ENCODE measurements around the gene OPTC.

The OPTC gene

DNA sequence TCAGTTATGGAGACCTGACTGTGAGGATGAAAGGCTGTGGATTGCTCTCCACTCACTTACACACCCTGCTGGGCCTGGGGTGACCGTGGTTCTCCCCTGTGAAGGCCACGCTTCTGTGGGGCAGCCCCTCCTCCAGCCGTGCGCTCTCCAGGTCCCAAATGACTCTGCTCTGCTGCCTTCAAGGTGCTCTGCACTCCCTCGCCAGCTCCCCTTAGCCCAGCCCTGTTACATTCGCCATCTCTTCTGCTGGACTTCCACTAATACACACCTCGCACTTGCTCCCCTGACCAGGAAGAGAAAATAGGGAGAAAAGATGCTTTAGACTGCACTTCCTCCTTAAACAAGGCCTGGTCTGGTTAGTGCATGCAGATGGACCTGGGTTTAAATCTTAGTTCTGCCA lies 24.6 kb downstream of the OPTC start:
- no peak for DNase-seq

DNA sequence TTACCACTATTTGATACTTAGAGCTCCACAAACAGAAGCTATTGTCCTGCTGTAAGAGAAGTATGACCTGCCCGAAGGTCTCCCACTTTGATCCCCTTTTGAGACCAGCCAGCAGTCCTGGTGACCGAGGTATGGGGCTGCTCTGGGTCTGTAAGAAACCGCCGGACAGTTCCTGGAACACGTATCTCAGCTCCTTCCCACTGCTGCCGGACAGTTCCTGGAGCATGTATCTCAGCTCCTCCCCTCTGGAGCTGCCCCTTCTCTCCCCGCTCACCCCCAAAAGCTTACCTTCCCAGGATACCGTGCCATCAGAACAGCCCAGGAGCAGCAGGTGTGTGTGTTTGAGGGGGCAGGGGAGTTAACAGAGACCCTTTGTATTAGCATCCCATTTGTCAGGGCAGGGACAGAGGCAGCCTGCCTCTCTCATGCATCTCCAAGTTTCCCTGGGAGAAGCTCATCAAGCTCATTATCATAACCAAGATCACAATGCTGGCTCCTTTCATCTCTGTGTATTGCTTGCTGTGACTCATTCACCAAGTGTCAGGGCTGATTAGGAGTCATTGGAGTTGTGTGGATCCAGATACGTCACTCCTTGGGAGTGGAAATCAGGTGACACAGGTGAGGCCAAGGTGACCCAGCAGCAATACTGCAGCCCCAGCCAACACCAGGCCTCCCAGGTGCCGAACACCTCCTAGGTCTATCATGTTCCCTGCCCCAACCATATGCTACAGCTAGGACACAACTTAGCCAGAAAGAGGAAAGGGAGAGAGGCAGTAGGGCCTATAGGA lies 25.3 kb downstream of the OPTC start:
- no peak for DNase-seq

DNA sequence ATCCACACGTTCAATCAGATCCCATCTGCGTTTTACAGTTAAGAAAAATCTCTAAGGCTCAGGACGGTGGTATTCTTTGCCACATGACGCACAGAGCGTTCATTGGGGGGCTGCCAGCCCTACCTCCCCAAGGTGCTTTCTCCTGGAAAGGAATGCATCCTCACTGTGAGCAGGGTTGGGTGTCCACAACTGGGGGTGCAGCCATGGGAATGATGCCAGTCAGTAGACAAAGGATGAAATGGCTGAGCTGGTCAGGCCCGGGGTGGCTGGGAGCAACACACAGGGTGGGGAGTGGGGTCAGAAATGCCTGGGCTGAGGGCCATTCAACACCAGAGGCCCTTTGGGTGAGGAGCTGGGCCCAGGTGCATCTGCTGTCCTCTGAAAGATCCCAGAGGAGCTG lies 25.9 kb downstream of the OPTC start:
- no peak for DNase-seq

DNA sequence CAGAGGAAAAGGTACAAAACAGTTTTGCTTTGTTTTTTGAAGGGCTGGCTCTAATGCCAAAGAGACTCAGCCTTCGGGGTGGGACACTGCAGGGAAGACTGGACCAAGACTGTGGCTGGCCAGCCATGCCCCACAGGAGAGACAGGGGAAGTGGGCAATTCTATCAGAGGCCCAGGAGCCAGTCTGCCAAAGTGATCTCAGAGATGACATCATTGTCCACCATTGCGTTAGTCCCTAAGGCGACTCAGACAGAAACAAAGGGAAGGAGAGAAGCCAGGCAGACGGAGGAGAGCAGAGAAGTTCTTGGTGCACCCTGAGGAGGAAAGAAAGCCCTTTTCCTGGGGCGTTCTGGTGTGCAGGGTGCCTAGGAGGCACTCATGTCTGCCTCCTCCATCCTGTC lies 26.4 kb downstream of the OPTC start:
- peak; percentile 72 for DNase-seq

DNA sequence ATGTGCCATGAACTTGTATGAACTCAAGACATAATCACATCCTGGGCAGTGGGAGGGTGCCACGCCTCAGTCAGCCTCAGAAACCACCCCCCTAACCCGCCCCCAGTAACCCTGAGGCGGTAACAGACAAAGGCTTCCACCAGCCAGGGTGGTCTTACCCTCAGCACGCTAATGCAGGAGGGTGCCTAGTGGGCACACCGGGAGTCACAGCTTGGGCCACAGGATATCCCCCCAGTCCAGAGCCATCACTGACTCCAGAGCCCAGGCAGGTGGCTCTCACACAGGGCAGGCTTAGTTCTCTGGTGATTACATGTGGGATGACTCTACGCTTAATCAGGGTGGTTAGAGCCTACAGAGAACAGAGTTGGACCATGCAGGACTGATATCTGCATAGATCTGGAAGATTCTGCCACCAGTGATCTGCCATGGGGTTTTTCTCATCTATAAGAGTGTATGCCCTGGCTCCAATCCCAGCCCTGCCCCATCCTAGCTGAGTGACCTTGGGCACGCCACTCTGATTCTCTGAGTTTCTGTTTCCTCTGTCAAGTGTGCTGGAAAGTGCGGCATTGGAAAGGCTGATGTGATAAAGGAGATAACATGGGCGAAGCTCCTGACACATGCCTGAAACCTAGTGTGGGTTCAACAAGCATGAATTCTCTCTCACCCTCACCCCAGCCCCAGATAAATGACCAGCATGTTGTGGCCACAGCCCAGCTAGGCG lies 27.3 kb downstream of the OPTC start:
- no peak for DNase-seq

DNA sequence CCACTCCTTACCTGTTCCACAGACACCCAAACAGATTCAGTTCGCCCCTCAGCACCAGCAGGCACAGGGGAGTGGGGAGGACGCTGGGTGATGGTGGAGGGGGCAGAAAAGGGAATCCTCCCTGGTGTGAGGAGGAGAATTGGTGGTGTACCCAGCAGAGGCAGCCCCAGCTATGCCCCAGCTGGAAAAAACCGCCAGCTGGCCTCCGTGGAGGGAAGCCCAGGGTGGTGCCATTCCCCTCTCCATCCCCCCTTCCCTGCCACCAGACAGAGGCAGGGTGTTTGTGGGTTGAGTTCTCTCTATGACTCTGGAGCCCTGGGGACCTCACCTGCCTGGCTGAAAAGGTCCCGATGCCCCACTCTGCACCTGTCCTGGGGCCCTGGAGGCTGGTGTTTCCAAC lies 27.9 kb downstream of the OPTC start:
- DNase-seq = no peak

DNA sequence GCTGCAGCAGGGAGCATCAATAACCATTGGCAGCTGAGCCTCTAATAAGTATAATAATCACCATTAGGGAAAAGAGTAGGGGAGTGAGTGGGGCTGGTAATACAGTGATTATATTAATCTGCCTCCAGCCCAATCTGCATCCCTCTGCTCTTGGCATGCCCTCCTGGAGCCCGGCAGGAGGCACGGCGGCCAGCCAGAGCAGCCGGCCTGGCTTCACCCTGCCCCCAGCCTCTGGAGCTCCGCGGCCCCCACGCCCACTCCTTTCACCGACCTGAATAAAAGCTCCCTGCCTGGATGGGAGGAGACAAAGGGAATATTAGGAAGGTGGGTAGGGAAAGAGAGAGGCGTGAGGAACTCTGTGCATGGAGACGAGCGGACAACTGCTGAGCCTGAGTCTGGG lies 28.3 kb downstream of the OPTC start:
- no peak for DNase-seq

DNA sequence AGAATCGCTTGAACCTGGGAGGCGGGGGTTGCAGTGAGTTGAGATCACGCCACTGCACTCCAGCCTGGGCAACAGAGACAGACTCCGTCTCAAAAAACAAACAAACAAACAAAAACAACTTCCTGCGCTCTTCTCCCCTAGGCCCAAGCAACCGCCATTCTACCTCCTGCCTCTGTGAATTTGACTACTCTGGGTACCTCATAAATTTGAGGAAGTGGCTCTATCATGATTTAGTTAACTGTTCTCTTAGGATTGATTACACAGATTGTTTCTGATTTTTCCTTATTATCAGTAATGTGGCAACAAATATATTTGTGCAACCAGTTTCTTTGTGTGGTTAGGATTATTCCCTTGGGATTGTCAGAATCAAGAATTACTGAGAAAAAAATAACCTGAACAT lies 29.7 kb downstream of the OPTC start:
- DNase-seq = no peak

DNA sequence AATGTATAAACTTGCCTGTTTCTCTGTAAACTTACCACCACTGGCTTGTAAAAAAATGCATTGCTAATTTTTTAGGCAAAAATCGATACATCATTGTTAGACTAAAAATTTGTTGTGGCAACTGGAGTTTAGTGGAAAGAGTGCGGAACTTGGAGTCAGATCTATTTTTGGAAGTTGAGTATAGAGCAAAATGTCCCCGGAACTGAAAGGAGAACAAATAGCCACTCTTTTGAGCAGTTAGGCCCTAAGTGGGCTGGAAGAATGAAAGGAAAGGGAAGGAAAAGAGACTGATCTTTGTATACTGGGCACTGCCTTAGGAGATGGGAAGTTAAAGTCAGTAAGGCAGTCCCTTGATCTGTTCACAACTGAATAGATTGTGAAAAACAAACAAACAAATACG lies 30.2 kb downstream of the OPTC start:
- no peak for DNase-seq

DNA sequence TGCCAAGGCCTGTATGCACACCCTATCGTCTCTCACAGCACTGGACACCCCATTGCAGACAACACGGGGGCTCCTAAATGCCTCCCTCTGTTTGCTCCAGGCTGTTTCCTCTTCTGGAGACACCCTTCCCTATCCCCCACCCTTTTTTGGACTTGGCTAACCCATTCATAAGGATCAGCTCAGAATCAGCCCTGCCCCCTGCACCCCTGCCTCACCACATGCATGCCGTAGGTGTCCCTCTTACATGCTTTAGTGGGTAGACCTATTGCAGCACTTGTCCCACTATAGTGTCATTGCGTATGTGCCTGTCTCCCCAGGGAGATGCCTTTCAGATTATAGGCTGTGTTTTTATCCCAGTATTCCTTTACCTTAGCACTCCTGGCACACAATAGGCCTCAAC lies 30.9 kb downstream of the OPTC start:
- no peak for DNase-seq

DNA sequence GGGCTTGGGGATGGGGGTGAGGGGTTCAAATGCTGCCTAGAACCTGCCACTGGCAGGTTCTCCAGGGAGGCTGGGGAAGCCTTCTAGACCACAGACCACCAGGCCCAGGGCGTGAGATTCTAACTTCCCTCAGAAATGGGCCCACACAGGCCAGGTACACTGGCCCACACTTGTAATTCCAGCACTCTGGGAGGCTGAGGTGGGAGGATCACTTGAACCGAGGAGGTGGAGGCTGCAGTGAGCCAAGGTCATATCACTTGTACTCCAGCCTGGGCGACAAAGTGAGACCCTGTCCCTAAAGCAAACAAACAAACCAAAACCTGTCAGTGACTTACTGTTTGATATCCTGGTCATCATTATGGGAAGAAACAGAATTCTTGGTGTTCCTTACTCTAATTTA lies 31.7 kb downstream of the OPTC start:
- no peak for DNase-seq

DNA sequence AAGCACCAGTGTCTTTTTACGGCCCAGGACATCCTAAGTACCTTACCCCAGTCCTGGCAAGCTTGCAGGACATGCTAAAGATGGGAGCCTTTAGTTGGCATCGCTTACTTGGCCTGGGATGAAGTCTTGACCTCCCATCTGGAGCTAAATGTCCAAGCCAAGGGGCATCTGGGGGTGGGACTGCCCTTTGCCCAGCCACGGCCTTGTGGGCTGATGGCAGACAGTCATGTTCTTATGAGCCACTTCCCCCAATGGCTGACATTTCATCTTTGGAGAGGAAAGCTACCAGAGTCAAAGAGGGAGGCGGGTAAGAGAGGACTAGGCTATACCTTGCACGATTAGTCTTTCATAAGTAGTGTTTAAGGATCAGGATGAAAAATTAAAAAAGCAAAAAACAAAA lies 32.2 kb downstream of the OPTC start:
- no peak for DNase-seq

DNA sequence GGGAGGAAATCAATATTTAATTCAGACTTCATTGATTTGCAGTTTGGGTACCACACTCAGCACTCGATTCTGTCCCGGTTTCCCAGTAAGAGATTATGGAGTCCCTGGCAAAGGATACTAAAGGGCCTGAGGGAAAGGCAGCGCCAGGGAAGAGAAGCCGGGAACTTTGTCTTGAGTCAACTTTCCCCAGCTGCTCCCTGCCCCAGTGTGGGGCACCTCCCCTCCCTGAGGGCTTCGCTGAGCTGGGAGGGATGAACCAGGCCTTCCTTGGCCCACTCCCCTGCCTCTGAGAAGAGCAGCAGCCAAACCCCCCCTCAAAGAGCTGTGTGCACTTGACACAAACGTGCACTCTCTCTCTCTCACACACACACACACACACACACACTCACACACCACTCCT lies 32.6 kb downstream of the OPTC start:
- peak; percentile 50 for DNase-seq

DNA sequence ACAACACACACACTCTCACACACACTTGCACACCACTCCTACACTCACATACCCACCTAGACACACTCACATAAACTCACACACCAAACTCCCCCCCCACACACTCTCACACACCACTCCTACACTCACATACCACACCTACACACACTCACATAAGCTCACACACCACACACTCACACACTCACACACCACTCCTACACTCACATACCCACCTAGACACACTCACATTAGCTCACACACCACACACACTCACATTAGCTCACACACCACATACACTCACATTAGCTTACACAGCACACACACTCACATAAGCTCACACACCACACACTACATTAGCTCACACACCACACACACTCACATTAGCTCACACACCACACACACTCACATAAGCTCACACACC lies 33.1 kb downstream of the OPTC start:
- DNase-seq = no peak

DNA sequence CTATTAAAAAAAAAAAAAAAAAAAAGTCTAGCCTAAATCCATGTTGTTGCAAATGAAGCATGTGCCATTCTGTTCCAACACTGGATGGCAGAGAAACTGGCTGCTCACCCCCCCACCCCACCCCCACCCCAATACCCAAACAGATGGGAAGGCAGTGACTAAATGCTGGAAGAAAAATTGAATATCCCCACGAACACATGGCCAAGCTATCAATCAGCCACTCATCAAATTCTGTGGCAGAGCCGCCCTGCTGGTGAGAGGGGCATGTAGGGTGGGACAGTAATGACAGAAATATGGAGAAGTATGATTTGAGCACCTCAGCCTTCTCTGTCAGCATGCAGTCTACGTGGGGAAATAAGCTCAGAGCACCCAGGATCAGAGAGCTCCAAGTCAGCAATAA lies 34.1 kb downstream of the OPTC start:
- DNase-seq = no peak

DNA sequence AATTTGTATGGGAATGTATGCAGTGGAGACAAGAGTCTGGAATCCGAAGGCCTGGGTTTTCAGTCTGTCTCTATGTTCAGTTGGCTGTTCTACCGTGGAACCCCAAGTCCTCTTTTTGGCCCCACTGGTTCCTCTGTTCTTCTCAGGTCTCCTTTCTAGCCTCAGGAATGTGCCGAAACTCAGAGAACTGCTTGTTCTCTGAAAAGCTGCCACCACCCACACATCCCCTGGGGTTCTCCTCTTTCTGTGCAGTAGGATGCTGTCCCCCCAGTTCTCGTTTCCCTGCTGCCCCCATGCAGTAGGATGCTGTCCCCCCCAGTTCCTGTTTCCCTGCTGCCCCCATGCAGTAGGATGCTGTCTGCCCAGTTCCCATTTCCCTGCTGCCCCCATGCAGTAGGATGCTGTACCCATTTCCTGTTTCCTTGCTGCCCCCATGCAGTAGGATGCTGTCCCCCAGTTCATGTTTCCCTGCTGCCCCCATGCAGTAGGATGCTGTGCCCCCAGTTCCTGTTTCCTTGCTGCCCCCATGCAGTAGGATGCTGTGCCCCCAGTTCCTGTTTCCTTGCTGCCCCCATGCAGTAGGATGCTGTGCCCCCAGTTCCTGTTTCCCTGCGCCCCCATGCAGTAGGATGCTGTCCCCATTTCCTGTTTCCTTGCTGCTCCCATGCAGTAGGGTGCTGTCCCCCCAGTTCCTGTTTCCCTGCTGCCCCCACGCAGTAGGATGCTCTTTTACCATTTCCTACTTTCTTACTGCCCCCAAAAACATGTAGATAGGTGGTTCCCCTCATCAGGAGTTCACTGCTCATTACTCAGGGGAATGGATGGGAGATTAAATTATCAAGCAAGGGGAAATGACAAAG lies 35.3 kb downstream of the OPTC start:
- no peak for DNase-seq

DNA sequence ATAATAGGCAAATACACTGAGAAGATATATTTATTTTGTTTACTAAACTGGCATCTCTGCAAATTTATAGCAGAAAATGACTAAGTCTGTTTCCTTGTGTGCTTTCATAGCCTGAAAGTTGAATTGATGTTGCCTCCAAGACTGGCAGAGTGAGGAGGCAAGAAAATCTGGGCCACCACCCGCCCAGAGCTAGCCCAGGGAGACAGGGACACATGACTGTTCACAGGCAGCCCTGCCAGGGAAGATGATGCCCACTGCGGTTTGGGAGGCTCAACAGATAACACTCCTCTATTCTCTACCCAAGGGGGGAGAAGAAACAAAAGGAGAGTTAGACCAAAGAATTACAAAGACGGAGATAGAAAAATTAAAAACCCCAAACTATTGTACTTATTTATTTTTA lies 37.1 kb downstream of the OPTC start:
- no peak for DNase-seq

DNA sequence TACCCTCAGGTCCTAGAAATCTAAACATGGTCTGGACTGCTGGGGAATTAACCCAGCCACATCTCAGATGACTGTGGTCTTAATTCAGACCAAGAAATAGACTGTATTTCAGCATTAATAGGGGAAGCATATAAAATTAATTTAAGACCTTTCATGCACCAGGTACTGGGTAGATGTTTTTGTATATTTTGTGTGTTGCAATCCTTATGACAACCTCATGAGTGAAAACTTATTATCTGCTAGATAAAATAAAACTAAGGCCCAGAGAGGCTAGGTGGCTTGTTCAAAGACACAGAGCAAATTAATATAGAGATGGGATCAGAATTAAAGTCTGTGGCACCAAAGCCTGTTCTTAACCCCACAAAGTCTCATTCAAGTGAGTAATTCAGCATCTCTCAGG lies 40.1 kb downstream of the OPTC start:
- DNase-seq = no peak

DNA sequence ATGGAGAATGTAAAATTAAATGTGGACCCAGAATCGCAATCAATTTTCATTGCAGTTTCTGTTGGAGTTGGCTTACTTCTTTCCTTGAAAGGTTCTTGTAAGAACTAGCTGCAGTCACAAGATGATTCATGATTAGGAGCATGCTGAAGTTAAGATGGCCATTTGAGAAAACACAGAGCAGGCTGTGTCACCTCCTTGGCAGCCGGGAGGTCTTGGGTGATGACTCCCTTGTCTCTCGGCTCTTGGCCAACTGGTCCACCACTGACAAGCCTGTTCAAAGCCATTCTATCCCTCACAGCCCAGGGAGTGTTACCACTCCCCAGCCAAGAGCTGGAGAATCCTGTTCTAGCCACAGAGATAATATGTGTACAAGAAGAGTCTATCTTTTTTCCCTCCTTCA lies 40.6 kb downstream of the OPTC start:
- DNase-seq = peak; percentile 98

DNA sequence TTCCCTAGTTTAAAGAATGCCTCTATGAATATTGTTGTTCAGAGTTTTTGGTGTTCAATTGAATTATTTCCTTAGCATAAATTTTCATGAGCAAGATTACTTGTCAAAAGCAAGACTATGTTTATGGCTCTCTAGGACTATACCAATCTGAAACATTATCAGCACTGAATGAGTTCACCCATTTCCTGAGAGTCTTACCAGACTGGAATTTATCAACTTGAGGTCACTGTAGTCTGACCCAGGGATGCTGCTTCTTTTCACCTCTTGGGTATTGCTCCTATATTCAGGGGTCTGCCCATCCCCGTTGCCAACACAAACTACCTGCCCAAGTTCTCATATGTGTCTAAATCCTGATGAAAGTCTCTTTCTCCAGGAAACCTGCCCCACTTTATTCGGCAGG lies 42.6 kb downstream of the OPTC start:
- DNase-seq = peak; percentile 54

DNA sequence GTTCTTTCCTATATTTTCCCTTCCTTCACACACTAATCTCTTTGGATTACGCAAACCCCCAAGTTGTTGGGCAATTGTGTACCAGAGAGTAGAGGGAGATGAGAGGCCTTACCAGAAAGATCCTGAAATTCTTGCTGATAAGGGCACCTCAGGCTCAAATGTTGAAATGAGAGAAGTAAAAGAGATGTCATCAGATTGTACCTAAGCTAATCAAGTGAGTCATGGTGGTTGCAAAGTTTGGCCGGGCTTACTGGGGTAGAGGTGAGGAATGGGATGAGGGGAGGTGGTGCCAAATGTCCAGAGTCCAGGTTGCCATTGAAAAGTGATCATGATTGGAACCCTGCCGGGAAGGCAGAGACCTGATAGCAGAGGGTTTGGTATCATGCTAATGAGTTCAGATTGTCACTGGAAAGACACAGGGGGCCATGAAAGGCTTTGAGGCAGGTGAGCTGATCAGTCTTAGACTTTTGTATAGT lies 43.1 kb downstream of the OPTC start:
- peak; percentile 72 for DNase-seq

DNA sequence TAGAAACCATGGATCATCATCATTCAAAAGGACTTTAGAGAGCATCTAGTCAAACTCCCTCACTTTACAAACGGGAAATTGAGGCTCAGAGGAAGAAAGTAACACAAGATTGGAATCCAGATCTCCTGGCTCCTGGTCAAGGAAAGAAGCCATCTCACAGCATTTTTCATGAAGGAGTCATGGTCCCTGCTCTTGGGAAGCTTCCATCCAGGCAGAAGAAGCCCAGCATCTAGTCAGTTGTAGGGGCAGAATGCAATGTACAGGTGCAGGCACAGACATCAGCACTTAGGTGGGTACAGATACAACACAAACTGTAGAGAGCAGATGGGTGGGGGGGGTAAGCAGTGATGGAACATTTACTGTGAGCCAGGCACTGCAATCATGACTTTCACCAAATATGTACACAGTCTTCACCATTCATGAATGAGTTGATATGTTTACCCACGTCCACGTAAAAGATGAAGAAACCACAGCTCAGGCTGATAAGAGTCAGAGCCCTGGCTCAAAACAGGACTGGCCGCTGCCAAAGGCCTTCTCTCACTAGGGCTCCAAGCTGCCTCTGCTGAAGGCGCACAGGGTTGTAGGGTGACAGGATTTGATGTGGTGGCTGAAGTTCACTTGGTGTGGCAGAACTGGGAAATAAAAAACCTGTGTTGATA lies 44.0 kb downstream of the OPTC start:
- DNase-seq = peak; percentile 57

DNA sequence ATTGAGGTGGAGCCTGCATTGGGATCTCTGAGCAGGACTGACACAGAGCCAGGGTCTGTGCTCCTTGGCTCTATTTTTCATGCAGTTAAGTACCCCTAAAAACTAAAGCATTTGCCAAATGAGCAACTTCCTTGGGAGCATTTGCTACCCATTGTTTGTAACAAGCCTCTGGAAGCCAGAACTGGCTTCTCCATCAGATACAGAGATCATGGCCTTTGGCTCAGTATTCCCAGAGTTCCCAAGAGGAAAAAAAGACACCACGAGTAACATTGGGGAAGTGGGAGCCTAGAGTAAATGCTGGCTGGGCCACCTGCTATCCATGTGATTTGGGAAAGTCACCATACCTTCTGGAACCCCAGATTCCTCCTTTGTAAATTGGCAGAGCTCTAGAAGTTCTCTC lies 44.8 kb downstream of the OPTC start:
- DNase-seq = no peak

Data from EL (cell line).